GM12878 (cell line): ENCODE measurements around the gene GAPDHS.

Experiments used
- ASH2L ChIP-seq: fragments of 300-600, 200-600 bp; sonication (generic); IDR thresholded peaks from 2 replicates; pipeline ENCODE4 v1.6.1; 2017; ENCODE audit warnings: low read depth, mild to moderate bottlenecking, borderline replicate concordance
- EZH2 ChIP-seq: IDR thresholded peaks from 2 replicates; pipeline ENCODE4 v1.6.1; 2012; ENCODE audit warnings: low read depth, mild to moderate bottlenecking, control low read depth, inconsistent platforms, low read length, borderline replicate concordance; ENCODE audit not compliant: control insufficient read depth
- POLR2A ChIP-seq: IDR thresholded peaks from 2 replicates; pipeline ENCODE4 v1.6.1; 2011; ENCODE audit warnings: low read depth, mild to moderate bottlenecking, low read length
- POLR2AphosphoS5 ChIP-seq: IDR thresholded peaks from 2 replicates; pipeline ENCODE4 v1.6.1; 2011; ENCODE audit warnings: mild to moderate bottlenecking, low read length, inconsistent platforms
- RCOR1 ChIP-seq: conservative IDR thresholded peaks from 2 replicates; pipeline ENCODE4 v1.6.1; 2012; ENCODE audit warnings: low read depth, low read length, improper control_type of control experiment
- RELA ChIP-seq: fragments of 450-650 bp; IDR thresholded peaks from 2 replicates; pipeline ENCODE4 v1.8.0; 2014; ENCODE audit warnings: borderline replicate concordance; ENCODE audit not compliant: partially characterized antibody
- STAT3 ChIP-seq: IDR thresholded peaks from 2 replicates; pipeline ENCODE4 v1.6.1; 2011; ENCODE audit warnings: low read depth, low read length, improper control_type of control experiment
- YY1 ChIP-seq: IDR thresholded peaks from 2 replicates; pipeline ENCODE4 v1.6.1; 2011; ENCODE audit warnings: low read depth, mild to moderate bottlenecking, low read length
- TF ChIP-seq, protein P1 (sequence below), 3 experiments: IDR thresholded peaks in 2 of 3; conservative IDR thresholded peaks in 1 of 3; 2 replicates each; pipeline ENCODE4 v1.5.1; 2011; ENCODE audit warnings: low read depth in 3 of 3, low read length in 3 of 3, mild to moderate bottlenecking in 3 of 3, control low read depth in 2 of 3, moderate library complexity in 2 of 3, inconsistent platforms in 1 of 3, mixed read lengths in 1 of 3; ENCODE audit not compliant: control insufficient read depth in 2 of 3, insufficient read depth in 1 of 3; ENCODE audit errors: extremely low read depth in 1 of 3
- TF ChIP-seq, protein P2 (sequence below): fragments of 450-650 bp; IDR thresholded peaks from 2 replicates; pipeline ENCODE4 v1.6.1; 2017; ENCODE audit warnings: mild to moderate bottlenecking, moderate library complexity
- TF ChIP-seq, protein P3 (sequence below): IDR thresholded peaks from 2 replicates; pipeline ENCODE4 v1.6.1; 2011; ENCODE audit warnings: low read depth, low read length, improper control_type of control experiment, borderline replicate concordance
- TF ChIP-seq, protein P4 (sequence below): IDR thresholded peaks from 2 replicates; pipeline ENCODE4 v1.6.1; 2011; ENCODE audit warnings: low read depth, mild to moderate bottlenecking, low read length, moderate library complexity, borderline replicate concordance; ENCODE audit errors: extremely low read depth
- TF ChIP-seq, protein P5 (sequence below): fragments of 450-650 bp; IDR thresholded peaks from 2 replicates; pipeline ENCODE4 v1.6.1; 2016; ENCODE audit warnings: mild to moderate bottlenecking

DNA sequence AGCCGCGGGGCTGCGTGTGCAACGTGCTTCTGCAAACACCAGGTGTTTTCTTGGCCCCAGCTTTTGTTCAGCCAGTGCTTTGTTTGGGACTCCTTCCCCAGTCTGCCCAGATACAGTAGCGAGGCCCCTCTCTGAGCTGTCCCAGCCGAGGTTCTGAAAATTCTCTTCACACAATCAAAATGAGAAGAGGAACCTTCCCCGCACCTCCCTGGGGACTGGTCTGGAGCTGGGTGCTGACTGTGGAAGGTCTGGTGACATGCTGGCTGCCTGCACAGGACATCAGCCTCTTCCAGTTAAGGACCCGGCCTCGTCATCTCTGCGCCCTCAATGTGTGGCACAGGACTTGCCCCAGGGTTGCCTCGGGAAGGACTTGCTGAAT lies 26.0 kb downstream of the GAPDHS start:
- TF ChIP-seq, protein P1, sequence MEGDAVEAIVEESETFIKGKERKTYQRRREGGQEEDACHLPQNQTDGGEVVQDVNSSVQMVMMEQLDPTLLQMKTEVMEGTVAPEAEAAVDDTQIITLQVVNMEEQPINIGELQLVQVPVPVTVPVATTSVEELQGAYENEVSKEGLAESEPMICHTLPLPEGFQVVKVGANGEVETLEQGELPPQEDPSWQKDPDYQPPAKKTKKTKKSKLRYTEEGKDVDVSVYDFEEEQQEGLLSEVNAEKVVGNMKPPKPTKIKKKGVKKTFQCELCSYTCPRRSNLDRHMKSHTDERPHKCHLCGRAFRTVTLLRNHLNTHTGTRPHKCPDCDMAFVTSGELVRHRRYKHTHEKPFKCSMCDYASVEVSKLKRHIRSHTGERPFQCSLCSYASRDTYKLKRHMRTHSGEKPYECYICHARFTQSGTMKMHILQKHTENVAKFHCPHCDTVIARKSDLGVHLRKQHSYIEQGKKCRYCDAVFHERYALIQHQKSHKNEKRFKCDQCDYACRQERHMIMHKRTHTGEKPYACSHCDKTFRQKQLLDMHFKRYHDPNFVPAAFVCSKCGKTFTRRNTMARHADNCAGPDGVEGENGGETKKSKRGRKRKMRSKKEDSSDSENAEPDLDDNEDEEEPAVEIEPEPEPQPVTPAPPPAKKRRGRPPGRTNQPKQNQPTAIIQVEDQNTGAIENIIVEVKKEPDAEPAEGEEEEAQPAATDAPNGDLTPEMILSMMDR (IDR thresholded peaks at IDR 0.05 in 2 of 3, conservative IDR thresholded peaks at IDR 0.05 in 1 of 3; ENCODE audit: control insufficient read depth in 2 of 3, extremely low read depth in 1 of 3, insufficient read depth in 1 of 3, low read depth in 3 of 3, low read length in 3 of 3): no peak
- TF ChIP-seq EZH2 (no peak), STAT3 (no peak), RELA (no peak), POLR2A (no peak), YY1 (no peak), RCOR1 (no peak), ASH2L (no peak), POLR2AphosphoS5 (no peak)
- TF ChIP-seq, protein P2, sequence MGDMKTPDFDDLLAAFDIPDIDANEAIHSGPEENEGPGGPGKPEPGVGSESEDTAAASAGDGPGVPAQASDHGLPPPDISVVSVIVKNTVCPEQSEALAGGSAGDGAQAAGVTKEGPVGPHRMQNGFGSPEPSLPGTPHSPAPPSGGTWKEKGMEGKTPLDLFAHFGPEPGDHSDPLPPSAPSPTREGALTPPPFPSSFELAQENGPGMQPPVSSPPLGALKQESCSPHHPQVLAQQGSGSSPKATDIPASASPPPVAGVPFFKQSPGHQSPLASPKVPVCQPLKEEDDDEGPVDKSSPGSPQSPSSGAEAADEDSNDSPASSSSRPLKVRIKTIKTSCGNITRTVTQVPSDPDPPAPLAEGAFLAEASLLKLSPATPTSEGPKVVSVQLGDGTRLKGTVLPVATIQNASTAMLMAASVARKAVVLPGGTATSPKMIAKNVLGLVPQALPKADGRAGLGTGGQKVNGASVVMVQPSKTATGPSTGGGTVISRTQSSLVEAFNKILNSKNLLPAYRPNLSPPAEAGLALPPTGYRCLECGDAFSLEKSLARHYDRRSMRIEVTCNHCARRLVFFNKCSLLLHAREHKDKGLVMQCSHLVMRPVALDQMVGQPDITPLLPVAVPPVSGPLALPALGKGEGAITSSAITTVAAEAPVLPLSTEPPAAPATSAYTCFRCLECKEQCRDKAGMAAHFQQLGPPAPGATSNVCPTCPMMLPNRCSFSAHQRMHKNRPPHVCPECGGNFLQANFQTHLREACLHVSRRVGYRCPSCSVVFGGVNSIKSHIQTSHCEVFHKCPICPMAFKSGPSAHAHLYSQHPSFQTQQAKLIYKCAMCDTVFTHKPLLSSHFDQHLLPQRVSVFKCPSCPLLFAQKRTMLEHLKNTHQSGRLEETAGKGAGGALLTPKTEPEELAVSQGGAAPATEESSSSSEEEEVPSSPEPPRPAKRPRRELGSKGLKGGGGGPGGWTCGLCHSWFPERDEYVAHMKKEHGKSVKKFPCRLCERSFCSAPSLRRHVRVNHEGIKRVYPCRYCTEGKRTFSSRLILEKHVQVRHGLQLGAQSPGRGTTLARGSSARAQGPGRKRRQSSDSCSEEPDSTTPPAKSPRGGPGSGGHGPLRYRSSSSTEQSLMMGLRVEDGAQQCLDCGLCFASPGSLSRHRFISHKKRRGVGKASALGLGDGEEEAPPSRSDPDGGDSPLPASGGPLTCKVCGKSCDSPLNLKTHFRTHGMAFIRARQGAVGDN: no peak
- TF ChIP-seq, protein P3, sequence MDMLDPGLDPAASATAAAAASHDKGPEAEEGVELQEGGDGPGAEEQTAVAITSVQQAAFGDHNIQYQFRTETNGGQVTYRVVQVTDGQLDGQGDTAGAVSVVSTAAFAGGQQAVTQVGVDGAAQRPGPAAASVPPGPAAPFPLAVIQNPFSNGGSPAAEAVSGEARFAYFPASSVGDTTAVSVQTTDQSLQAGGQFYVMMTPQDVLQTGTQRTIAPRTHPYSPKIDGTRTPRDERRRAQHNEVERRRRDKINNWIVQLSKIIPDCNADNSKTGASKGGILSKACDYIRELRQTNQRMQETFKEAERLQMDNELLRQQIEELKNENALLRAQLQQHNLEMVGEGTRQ: no peak
- TF ChIP-seq, protein P4, sequence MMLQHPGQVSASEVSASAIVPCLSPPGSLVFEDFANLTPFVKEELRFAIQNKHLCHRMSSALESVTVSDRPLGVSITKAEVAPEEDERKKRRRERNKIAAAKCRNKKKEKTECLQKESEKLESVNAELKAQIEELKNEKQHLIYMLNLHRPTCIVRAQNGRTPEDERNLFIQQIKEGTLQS: no peak
- TF ChIP-seq, protein P5, sequence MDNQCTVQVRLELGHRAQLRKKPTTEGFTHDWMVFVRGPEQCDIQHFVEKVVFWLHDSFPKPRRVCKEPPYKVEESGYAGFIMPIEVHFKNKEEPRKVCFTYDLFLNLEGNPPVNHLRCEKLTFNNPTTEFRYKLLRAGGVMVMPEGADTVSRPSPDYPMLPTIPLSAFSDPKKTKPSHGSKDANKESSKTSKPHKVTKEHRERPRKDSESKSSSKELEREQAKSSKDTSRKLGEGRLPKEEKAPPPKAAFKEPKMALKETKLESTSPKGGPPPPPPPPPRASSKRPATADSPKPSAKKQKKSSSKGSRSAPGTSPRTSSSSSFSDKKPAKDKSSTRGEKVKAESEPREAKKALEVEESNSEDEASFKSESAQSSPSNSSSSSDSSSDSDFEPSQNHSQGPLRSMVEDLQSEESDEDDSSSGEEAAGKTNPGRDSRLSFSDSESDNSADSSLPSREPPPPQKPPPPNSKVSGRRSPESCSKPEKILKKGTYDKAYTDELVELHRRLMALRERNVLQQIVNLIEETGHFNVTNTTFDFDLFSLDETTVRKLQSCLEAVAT: no peak
